Sigmoid colon (tissue), 4 donors: ENCODE measurements around the gene PARP14.

Source experiments
- CTCF ChIP-seq, 4 experiments: fragments of 450-650 bp in 3 of 4; fragments of 200-600 bp in 1 of 4; IDR thresholded peaks; one replicate each; pipeline ENCODE4 v1.5.1; 2016 to 2019; ENCODE audit warnings: antibody characterized with exemption in 4 of 4, mild to moderate bottlenecking in 3 of 4, moderate library complexity in 2 of 4
- EP300 ChIP-seq, 4 donors: sonication (generic); formaldehyde crosslinking; IDR thresholded peaks; one replicate each; pipeline ENCODE4 v1.6.1; 2017; ENCODE audit warnings: antibody characterized with exemption in 4 of 4
- POLR2A ChIP-seq, 2 donors: fragments of 450-650 bp; IDR thresholded peaks; one replicate each; pipeline ENCODE4 v1.6.1; 2016; ENCODE audit warnings: antibody characterized with exemption in 2 of 2, mild to moderate bottlenecking in 2 of 2, moderate library complexity in 2 of 2
- POLR2AphosphoS5 ChIP-seq, 4 donors: sonication (generic); formaldehyde crosslinking; IDR thresholded peaks; one replicate each; pipeline ENCODE4 v1.6.1; 2017; ENCODE audit warnings: antibody characterized with exemption in 4 of 4

DNA sequence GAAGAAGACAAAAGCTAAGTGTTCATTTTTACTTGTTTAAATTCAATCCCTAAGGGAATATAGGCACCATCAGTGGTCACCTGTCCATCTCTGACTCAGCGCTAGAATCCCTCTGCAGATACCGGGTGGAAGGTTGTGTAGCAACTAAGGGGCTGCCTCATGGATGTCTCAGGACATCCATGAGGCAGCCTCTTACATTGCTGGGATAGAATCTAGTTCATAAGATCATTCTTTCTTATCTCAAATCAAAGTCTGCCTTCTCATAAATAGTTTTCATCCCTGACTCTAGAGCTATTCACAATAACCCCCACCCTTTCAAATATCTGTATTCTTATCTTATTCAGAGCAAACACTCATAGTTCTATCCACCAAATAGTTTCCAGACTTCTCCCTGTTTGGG, 74.9 kb downstream of the PARP14 start:
- no peak for TF ChIP-seq POLR2AphosphoS5 (IDR thresholded peaks at IDR 0.05)
- no peak for TF ChIP-seq CTCF (IDR thresholded peaks at IDR 0.05)
- no peak for TF ChIP-seq POLR2A (IDR thresholded peaks at IDR 0.05)
- TF ChIP-seq EP300 (IDR thresholded peaks at IDR 0.05) = no peak
